ENCODE data around the gene SLC24A3. TPM values are rescaled to one million over a fixed set of nuclear protein-coding genes. Genes with fewer than 3 reads are reported as not detected.

Gene SLC24A3
- total and polyA plus RNA-seq, 2 of the 13 experiments (the other 11 are each of a cell fraction or from before 2014, with no cell fraction given): not detected

GRCh38 chr20:19661717-19662636, 449.5 kb downstream of the SLC24A3 start (continued):
- TF ChIP-seq KDM5B (CRISPR knock-in tag; IDR thresholded peaks at IDR 0.05; ENCODE audit: borderline replicate concordance): peak; percentile 27; the same call in 1 of the 2 replicates
- TF ChIP-seq NFE2L2 (IDR thresholded peaks at IDR 0.05; ENCODE audit: low read length): no peak
- TF ChIP-seq, protein P1, sequence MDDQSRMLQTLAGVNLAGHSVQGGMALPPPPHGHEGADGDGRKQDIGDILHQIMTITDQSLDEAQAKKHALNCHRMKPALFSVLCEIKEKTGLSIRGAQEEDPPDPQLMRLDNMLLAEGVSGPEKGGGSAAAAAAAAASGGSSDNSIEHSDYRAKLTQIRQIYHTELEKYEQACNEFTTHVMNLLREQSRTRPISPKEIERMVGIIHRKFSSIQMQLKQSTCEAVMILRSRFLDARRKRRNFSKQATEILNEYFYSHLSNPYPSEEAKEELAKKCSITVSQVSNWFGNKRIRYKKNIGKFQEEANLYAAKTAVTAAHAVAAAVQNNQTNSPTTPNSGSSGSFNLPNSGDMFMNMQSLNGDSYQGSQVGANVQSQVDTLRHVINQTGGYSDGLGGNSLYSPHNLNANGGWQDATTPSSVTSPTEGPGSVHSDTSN (CRISPR knock-in tag; IDR thresholded peaks at IDR 0.05; ENCODE audit: borderline replicate concordance): no peak
- TF ChIP-seq ETV5 (CRISPR knock-in tag; IDR thresholded peaks at IDR 0.05; ENCODE audit: borderline replicate concordance): no peak
- TF ChIP-seq, protein P2, sequence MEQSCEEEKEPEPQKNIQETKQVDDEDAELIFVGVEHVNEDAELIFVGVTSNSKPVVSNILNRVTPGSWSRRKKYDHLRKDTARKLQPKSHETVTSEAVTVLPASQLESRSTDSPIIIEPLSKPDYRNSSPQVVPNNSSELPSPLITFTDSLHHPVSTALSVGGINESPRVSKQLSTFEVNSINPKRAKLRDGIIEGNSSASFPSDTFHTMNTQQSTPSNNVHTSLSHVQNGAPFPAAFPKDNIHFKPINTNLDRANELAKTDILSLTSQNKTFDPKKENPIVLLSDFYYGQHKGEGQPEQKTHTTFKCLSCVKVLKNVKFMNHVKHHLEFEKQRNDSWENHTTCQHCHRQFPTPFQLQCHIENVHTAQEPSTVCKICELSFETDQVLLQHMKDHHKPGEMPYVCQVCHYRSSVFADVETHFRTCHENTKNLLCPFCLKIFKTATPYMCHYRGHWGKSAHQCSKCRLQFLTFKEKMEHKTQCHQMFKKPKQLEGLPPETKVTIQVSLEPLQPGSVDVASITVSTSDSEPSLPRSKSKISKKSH (CRISPR knock-in tag; IDR thresholded peaks at IDR 0.05; ENCODE audit: borderline replicate concordance): no peak
- TF ChIP-seq, protein P3, sequence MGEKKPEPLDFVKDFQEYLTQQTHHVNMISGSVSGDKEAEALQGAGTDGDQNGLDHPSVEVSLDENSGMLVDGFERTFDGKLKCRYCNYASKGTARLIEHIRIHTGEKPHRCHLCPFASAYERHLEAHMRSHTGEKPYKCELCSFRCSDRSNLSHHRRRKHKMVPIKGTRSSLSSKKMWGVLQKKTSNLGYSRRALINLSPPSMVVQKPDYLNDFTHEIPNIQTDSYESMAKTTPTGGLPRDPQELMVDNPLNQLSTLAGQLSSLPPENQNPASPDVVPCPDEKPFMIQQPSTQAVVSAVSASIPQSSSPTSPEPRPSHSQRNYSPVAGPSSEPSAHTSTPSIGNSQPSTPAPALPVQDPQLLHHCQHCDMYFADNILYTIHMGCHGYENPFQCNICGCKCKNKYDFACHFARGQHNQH (CRISPR knock-in tag; IDR thresholded peaks at IDR 0.05): 0 out of 2 replicates have a peak, but pooled peaks have one; percentile 21
- TF ChIP-seq MAFK (conservative IDR thresholded peaks at IDR 0.05 in 1 of 2, IDR thresholded peaks at IDR 0.05 in 1 of 2; ENCODE audit: low read length in 2 of 2): 0 out of 4 replicates have a peak, but pooled peaks of 1 of the 2 experiments have one; percentile 0
- no peak for TF ChIP-seq KAT7 (CRISPR knock-in tag; IDR thresholded peaks at IDR 0.05; ENCODE audit: borderline replicate concordance)
- TF ChIP-seq, protein P4, sequence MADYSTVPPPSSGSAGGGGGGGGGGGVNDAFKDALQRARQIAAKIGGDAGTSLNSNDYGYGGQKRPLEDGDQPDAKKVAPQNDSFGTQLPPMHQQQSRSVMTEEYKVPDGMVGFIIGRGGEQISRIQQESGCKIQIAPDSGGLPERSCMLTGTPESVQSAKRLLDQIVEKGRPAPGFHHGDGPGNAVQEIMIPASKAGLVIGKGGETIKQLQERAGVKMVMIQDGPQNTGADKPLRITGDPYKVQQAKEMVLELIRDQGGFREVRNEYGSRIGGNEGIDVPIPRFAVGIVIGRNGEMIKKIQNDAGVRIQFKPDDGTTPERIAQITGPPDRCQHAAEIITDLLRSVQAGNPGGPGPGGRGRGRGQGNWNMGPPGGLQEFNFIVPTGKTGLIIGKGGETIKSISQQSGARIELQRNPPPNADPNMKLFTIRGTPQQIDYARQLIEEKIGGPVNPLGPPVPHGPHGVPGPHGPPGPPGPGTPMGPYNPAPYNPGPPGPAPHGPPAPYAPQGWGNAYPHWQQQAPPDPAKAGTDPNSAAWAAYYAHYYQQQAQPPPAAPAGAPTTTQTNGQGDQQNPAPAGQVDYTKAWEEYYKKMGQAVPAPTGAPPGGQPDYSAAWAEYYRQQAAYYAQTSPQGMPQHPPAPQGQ (CRISPR knock-in tag; IDR thresholded peaks at IDR 0.05; ENCODE audit: borderline replicate concordance): no peak
- no peak for TF ChIP-seq FOXP1 (IDR thresholded peaks at IDR 0.05)
- no peak for TF ChIP-seq FOXP1 (CRISPR knock-in tag; IDR thresholded peaks at IDR 0.05)
- TF ChIP-seq, protein P5, sequence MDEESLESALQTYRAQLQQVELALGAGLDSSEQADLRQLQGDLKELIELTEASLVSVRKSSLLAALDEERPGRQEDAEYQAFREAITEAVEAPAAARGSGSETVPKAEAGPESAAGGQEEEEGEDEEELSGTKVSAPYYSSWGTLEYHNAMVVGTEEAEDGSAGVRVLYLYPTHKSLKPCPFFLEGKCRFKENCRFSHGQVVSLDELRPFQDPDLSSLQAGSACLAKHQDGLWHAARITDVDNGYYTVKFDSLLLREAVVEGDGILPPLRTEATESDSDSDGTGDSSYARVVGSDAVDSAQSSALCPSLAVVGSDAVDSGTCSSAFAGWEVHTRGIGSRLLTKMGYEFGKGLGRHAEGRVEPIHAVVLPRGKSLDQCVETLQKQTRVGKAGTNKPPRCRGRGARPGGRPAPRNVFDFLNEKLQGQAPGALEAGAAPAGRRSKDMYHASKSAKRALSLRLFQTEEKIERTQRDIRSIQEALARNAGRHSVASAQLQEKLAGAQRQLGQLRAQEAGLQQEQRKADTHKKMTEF (CRISPR knock-in tag; IDR thresholded peaks at IDR 0.05): peak; percentile 46; the same call in 1 of the 2 replicates
- TF ChIP-seq SP140L (CRISPR knock-in tag; IDR thresholded peaks at IDR 0.05; ENCODE audit: borderline replicate concordance): no peak
- TF ChIP-seq ZBTB43 (CRISPR knock-in tag; conservative IDR thresholded peaks at IDR 0.05): no peak
- no peak for TF ChIP-seq NFKBIZ (CRISPR knock-in tag; IDR thresholded peaks at IDR 0.05)
